GM19193 (cell line): Measurements from ENCODE around the gene PLPPR2.
A peak's percentile ranks its signal among the peaks of the same experiment; 100 is the strongest.

Experiments
- POLR2A ChIP-seq: IDR thresholded peaks from 4 replicates; pipeline ENCODE4 v1.6.1; 2011; ENCODE audit not compliant: insufficient read depth, insufficient read length; ENCODE audit errors: extremely low read depth

PLPPR2 gene

GRCh38 chr19:11378319-11379189, 23.3 kb downstream of the PLPPR2 start:
- TF ChIP-seq POLR2A: no peak

GRCh38 chr19:11379857-11380350, 24.7 kb downstream of the PLPPR2 start:
- TF ChIP-seq POLR2A: no peak

- peak; percentile 86 for TF ChIP-seq POLR2A
These were observed 25.7 kb downstream of the PLPPR2 start for GRCh38 chr19:11380653-11381537.

GRCh38 chr19:11382898-11383705, 27.9 kb downstream of the PLPPR2 start:
- no peak for TF ChIP-seq POLR2A

GRCh38 chr19:11383706-11384048, 28.4 kb downstream of the PLPPR2 start:
- no peak for TF ChIP-seq POLR2A

GRCh38 chr19:11384778-11385129, 29.5 kb downstream of the PLPPR2 start:
- TF ChIP-seq POLR2A: no peak

GRCh38 chr19:11387162-11388034, 32.2 kb downstream of the PLPPR2 start:
- no peak for TF ChIP-seq POLR2A

GRCh38 chr19:11390359-11390758, 35.1 kb downstream of the PLPPR2 start:
- no peak for TF ChIP-seq POLR2A

- TF ChIP-seq POLR2A: no peak
These were observed 35.9 kb downstream of the PLPPR2 start for GRCh38 chr19:11390933-11391680.

GRCh38 chr19:11397089-11397610, 41.9 kb downstream of the PLPPR2 start:
- no peak for TF ChIP-seq POLR2A

- no peak for TF ChIP-seq POLR2A
These were observed 44.4 kb downstream of the PLPPR2 start for GRCh38 chr19:11399667-11400066.

GRCh38 chr19:11400798-11401197, 45.6 kb downstream of the PLPPR2 start:
- TF ChIP-seq POLR2A: no peak
